OCI-LY1 (cell line): ENCODE measurements around the gene LTBP1.

Source experiments
- H2AFZ ChIP-seq: fragments of 200-600 bp; sonication (generic), shearing (Covaris generic); 2 replicates; pipeline ENCODE4 v1.6.0; 2014; ENCODE audit warnings: antibody characterized with exemption, mild to moderate bottlenecking, low read length
- H3F3A ChIP-seq: fragments of 200-600 bp; sonication (generic), shearing (Covaris generic); 2 replicates; pipeline ENCODE4 v1.6.0; 2014; ENCODE audit warnings: mild to moderate bottlenecking, antibody characterized with exemption, low read length, moderate library complexity; ENCODE audit not compliant: insufficient read depth
- H3K27ac ChIP-seq: fragments of 200-600 bp; sonication (generic); 2 replicates; pipeline ENCODE4 v1.5.1; 2014; ENCODE audit warnings: low read length, mixed run types, mild to moderate bottlenecking, low read depth; ENCODE audit not compliant: poor library complexity, severe bottlenecking
- H3K27me3 ChIP-seq: fragments of 200-600 bp; sonication (generic); 2 replicates; pipeline ENCODE4 v1.6.0; 2014; ENCODE audit warnings: antibody characterized with exemption, mild to moderate bottlenecking, low read length, moderate library complexity; ENCODE audit not compliant: insufficient read depth
- H3K36me3 ChIP-seq: fragments of 200-600 bp; sonication (generic); 2 replicates; pipeline ENCODE4 v1.6.1; 2014; ENCODE audit warnings: mild to moderate bottlenecking, antibody characterized with exemption, low read length, moderate library complexity, mixed read lengths; ENCODE audit not compliant: insufficient read depth
- H3K4me1 ChIP-seq: fragments of 200-600 bp; sonication (generic); 2 replicates; pipeline ENCODE4 v1.5.1; 2014; ENCODE audit warnings: mild to moderate bottlenecking, low read length, moderate library complexity; ENCODE audit not compliant: insufficient read depth, severe bottlenecking
- H3K4me2 ChIP-seq: fragments of 200-600 bp; sonication (generic), shearing (Covaris generic); 2 replicates; pipeline ENCODE4 v1.6.1; 2014; ENCODE audit warnings: low read length
- H3K4me3 ChIP-seq: fragments of 200-600 bp; sonication (generic); 2 replicates; pipeline ENCODE4 v1.5.1; 2014; ENCODE audit warnings: low read length, low read depth, mild to moderate bottlenecking, mixed read lengths; ENCODE audit not compliant: poor library complexity, severe bottlenecking
- H3K79me2 ChIP-seq: fragments of 200-600 bp; shearing (Covaris generic); 2 replicates; pipeline ENCODE4 v1.6.1; 2016; ENCODE audit warnings: mixed run types, low read length, mixed read lengths; ENCODE audit not compliant: insufficient read depth
- H3K9ac ChIP-seq: fragments of 200-600 bp; sonication (generic), shearing (Covaris generic); 2 replicates; pipeline ENCODE4 v1.6.1; 2014; ENCODE audit warnings: mild to moderate bottlenecking, low read length, mixed read lengths
- H3K9me2 ChIP-seq: fragments of 200-600 bp; sonication (generic), shearing (Covaris generic); 2 replicates; pipeline ENCODE4 v1.6.1; 2014; ENCODE audit warnings: low read depth, mild to moderate bottlenecking, low read length, mixed read lengths
- H3K9me3 ChIP-seq: fragments of 200-600 bp; shearing (Covaris generic); 2 replicates; pipeline ENCODE4 v1.6.1; 2014; ENCODE audit warnings: low read length, mixed read lengths
- H4K20me1 ChIP-seq: fragments of 200-600 bp; sonication (generic), shearing (Covaris generic); 2 replicates; pipeline ENCODE4 v1.6.0; 2016; ENCODE audit warnings: mild to moderate bottlenecking, low read length; ENCODE audit not compliant: insufficient read depth
- CTCF ChIP-seq: fragments of 200-600 bp; sonication (generic), shearing (Covaris generic); IDR thresholded peaks from 2 replicates; pipeline ENCODE4 v1.5.1; 2017; ENCODE audit warnings: mild to moderate bottlenecking, antibody characterized with exemption, low read length, moderate library complexity, mixed read lengths
- EZH2 ChIP-seq: fragments of 200-600 bp; sonication (generic), shearing (Covaris generic); IDR thresholded peaks from 2 replicates; pipeline ENCODE4 v1.8.0; 2017; ENCODE audit warnings: borderline replicate concordance, mixed run types, mild to moderate bottlenecking, antibody characterized with exemption, low read length, moderate library complexity, mixed read lengths

The LTBP1 gene

DNA sequence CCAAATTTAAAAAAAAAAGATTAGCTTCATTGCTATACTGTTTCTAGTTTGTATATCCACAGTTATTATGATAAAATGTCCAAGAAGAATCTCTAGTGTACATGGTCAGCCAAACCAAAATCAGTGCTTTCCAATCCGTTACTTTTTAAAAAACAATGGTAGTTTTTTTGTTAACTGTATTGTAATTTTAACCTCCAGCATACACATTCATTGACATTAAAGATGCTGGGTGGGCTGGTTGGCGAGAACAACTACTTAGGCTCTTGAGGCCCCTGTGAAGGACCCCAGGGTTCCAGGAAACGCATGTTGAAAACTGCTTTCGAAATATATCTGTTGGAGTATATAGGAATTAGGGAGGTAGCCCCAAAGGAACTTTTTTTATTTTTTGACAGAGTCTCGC, 422.4 kb downstream of the LTBP1 start:
- Histone ChIP-seq H3K9me3 (no peaks in the 10 kb centered on the region), H3K36me3 (peaks cover 68% of the 10 kb centered on the region), H3K9me2 (no peaks in the 10 kb centered on the region), H3K9ac (no peak overlapping the region), H3F3A (peaks cover 7% of the 10 kb centered on the region; the same call in 1 of the 2 replicates), H3K4me1 (no peaks in the 10 kb centered on the region), H3K4me2 (no peak overlapping the region), H3K27ac (no peak overlapping the region), H4K20me1 (no peaks in the 10 kb centered on the region), H3K79me2 (no peaks in the 10 kb centered on the region), H3K27me3 (no peaks in the 10 kb centered on the region), H2AFZ (no peak overlapping the region), H3K4me3 (no peak overlapping the region)
- no peak for TF ChIP-seq CTCF
- TF ChIP-seq EZH2 = no peak

DNA sequence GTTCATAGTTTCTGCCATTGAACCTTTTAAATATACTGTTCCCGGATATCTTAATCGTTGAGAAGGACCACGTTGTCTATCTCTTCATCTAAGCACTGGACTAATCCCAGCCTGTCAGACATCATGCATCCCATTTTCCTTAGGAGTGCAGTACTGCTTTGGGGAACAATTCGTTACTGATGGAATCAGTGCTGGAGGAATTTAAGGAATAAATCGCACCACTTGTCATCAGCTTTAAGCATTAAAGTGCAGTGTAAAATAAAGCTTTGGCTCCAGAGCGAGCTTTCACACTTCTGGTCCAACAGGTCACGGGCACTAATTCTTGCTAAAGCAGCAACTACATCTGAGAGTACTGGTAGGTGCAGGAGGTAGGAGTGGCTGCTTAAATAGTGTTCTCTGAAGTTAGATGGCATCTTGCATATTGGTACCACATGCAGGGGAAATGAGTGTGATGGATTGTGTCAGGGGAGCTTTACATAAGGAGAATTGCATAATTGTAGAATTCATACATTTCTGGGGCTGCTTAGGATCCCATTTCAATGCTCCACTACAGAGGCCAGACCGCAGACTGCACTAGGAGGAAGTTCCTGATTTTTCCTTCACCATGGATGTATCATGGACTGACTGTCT, 424.0 kb downstream of the LTBP1 start:
- Histone ChIP-seq H3K4me3 (no peak overlapping the region), H3K9ac (no peak overlapping the region), H3K36me3 (peaks cover 52% of the 10 kb centered on the region), H3K4me1 (no peaks in the 10 kb centered on the region), H3K27me3 (no peaks in the 10 kb centered on the region), H3K9me2 (no peaks in the 10 kb centered on the region), H3K27ac (no peak overlapping the region), H4K20me1 (no peaks in the 10 kb centered on the region), H3F3A (peaks cover 7% of the 10 kb centered on the region; the same call in 1 of the 2 replicates), H3K9me3 (no peaks in the 10 kb centered on the region), H3K79me2 (no peaks in the 10 kb centered on the region), H3K4me2 (no peak overlapping the region), H2AFZ (no peak overlapping the region)
- TF ChIP-seq EZH2 (no peak), CTCF (no peak)

DNA sequence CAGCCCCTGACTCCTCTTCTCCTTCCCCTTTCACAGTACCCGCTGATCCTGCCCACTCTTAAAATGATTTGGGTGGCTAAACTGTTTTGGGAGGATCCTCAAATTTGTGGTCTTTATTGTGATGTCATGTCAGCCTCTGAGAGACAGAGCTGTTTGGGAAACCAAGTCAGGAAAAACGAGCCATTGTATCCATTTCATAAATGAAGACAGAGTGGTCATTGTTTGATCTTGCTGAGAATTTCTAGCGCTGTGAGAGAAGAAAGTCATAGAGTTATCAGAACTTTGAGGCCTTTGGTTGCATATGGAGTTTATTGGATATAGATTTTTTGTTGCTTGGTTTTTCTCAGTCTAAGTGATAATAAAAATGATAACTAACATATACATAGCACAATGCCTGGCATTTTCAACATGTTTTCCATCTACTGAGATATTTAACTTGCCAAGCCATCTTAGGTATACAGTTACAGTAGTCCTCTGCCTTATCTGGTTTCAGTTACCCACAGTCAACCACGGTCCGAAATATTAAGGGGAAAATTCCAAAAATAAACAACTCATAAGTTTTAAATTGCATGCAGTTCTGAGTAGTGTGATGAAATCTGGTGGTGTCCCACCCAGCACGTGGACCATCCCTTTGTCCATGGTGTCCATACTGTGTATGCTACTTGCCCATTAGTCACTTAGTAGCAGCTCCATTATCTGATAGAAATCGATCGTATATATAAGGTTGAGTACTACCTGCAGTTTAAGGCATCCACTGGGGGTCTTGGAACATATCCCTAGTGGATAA, 424.7 kb downstream of the LTBP1 start:
- Histone ChIP-seq H4K20me1 (no peaks in the 10 kb centered on the region), H3K4me2 (no peak overlapping the region), H3K27me3 (no peaks in the 10 kb centered on the region), H3K9me3 (no peaks in the 10 kb centered on the region), H3K4me3 (no peak overlapping the region), H3K9me2 (no peaks in the 10 kb centered on the region), H3K4me1 (no peaks in the 10 kb centered on the region), H3K79me2 (no peaks in the 10 kb centered on the region), H3F3A (peaks cover 7% of the 10 kb centered on the region; the same call in 1 of the 2 replicates), H2AFZ (no peak overlapping the region), H3K9ac (no peak overlapping the region), H3K36me3 (peaks cover 45% of the 10 kb centered on the region), H3K27ac (no peak overlapping the region)
- TF ChIP-seq EZH2 (no peak), CTCF (no peak)
